OCI-LY3 (cell line): ENCODE data around the gene SIRT3.

Source experiments
- H2AFZ ChIP-seq: fragments of 200-600, 300-600 bp; shearing (Covaris generic); 2 replicates; pipeline ENCODE4 v1.6.0; 2014; ENCODE audit warnings: antibody characterized with exemption, low read depth, low read length
- H3K27ac ChIP-seq: fragments of 200-600, 300-600 bp; sonication (generic); 2 replicates; pipeline ENCODE4 v1.5.1; 2014; ENCODE audit warnings: mild to moderate bottlenecking, low read length, moderate library complexity, mixed read lengths
- H3K27me3 ChIP-seq: fragments of 200-600, 300-600 bp; sonication (generic); 2 replicates; pipeline ENCODE4 v1.6.1; 2014; ENCODE audit warnings: low read depth, low read length, mixed read lengths
- H3K36me3 ChIP-seq: fragments of 200-600, 300-600 bp; sonication (generic); replicated peaks from 2 replicates; pipeline ENCODE3; 2014; ENCODE audit warnings: low read depth, low read length, mixed read lengths
- H3K4me1 ChIP-seq: fragments of 300-600, 200-600 bp; sonication (generic); 2 replicates; pipeline ENCODE4 v1.6.1; 2014; ENCODE audit warnings: low read length, mixed read lengths
- H3K4me2 ChIP-seq: fragments of 200-600, 300-600 bp; sonication (generic); 2 replicates; pipeline ENCODE4 v1.6.1; 2014; ENCODE audit warnings: low read length, mixed read lengths
- H3K4me3 ChIP-seq: fragments of 300-600, 200-600 bp; sonication (generic); 2 replicates; pipeline ENCODE4 v1.5.1; 2014; ENCODE audit warnings: antibody characterized with exemption, mild to moderate bottlenecking, low read length, moderate library complexity
- H3K79me2 ChIP-seq: fragments of 300-600, 200-600 bp; shearing (Covaris generic); 2 replicates; pipeline ENCODE4 v1.6.1; 2014; ENCODE audit warnings: mild to moderate bottlenecking, low read length, mixed read lengths
- H3K9ac ChIP-seq: fragments of 300-600, 200-600 bp; shearing (Covaris generic); 2 replicates; pipeline ENCODE4 v1.6.0; 2014; ENCODE audit warnings: mild to moderate bottlenecking, low read length, moderate library complexity
- H3K9me3 ChIP-seq: fragments of 200-600, 300-600 bp; shearing (Covaris generic); 2 replicates; pipeline ENCODE4 v1.6.1; 2014; ENCODE audit warnings: low read length, mixed read lengths; ENCODE audit not compliant: insufficient read depth
- H4K20me1 ChIP-seq: fragments of 200-600, 300-600 bp; sonication (generic); 2 replicates; pipeline ENCODE4 v1.6.1; 2016; ENCODE audit warnings: low read length, mixed read lengths; ENCODE audit not compliant: insufficient read depth
- EZH2phosphoT487 ChIP-seq: fragments of 200-600 bp; shearing (Covaris generic); IDR thresholded peaks from 2 replicates; pipeline ENCODE4 v1.6.1; 2018; ENCODE audit warnings: antibody characterized with exemption, mixed run types, low read depth
- TF ChIP-seq, protein P1 (sequence below): fragments of 200-600, 300-600 bp; sonication (generic); IDR thresholded peaks from 2 replicates; pipeline ENCODE4 v1.5.1; 2014; ENCODE audit warnings: antibody characterized with exemption, low read length, low read depth

The SIRT3 gene

GRCh38 chr11:224424-224823, 11.7 kb downstream of the SIRT3 start:
- H3K4me3 ChIP-seq: no peak overlapping the region
- H3K79me2 ChIP-seq: no peaks in the 10 kb centered on the region
- no peaks in the 10 kb centered on the region for H3K27me3 ChIP-seq
- no peaks in the 10 kb centered on the region for H4K20me1 ChIP-seq
- no peaks in the 10 kb centered on the region for H3K4me1 ChIP-seq
- no peak overlapping the region for H2AFZ ChIP-seq
- no peaks in the 10 kb centered on the region for H3K36me3 ChIP-seq
- no peak overlapping the region for H3K9ac ChIP-seq
- TF ChIP-seq, protein P1, sequence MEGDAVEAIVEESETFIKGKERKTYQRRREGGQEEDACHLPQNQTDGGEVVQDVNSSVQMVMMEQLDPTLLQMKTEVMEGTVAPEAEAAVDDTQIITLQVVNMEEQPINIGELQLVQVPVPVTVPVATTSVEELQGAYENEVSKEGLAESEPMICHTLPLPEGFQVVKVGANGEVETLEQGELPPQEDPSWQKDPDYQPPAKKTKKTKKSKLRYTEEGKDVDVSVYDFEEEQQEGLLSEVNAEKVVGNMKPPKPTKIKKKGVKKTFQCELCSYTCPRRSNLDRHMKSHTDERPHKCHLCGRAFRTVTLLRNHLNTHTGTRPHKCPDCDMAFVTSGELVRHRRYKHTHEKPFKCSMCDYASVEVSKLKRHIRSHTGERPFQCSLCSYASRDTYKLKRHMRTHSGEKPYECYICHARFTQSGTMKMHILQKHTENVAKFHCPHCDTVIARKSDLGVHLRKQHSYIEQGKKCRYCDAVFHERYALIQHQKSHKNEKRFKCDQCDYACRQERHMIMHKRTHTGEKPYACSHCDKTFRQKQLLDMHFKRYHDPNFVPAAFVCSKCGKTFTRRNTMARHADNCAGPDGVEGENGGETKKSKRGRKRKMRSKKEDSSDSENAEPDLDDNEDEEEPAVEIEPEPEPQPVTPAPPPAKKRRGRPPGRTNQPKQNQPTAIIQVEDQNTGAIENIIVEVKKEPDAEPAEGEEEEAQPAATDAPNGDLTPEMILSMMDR: no peak
- no peak overlapping the region for H3K4me2 ChIP-seq
- no peaks in the 10 kb centered on the region for H3K9me3 ChIP-seq
- H3K27ac ChIP-seq: no peak overlapping the region

DNA sequence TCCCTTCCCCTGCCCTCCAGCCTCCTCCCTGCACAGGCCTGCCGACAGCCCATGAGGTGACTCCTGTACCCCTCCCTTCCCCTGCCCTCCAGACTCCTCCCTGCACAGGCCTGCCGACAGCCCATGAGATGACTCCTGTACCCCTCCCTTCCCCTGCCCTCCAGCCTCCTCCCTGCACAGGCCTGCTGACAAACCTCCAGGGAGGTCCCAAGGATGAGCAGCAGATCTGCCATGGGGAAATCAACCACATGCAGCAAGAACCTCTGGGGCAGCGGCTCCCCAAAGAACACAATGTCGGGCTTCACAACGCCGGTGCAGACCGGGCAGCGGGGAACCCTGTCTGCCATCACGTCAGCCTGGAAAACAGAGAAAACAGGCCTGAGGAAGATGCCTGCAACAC, 12.3 kb downstream of the SIRT3 start:
- H3K4me1 ChIP-seq: no peaks in the 10 kb centered on the region
- no peak overlapping the region for H3K27ac ChIP-seq
- no peaks in the 10 kb centered on the region for H3K27me3 ChIP-seq
- H3K9ac ChIP-seq: no peak overlapping the region
- H4K20me1 ChIP-seq: no peaks in the 10 kb centered on the region
- no peak overlapping the region for H3K4me2 ChIP-seq
- TF ChIP-seq EZH2phosphoT487: no peak
- TF ChIP-seq, protein P1: no peak
- no peaks in the 10 kb centered on the region for H3K79me2 ChIP-seq
- H3K36me3 ChIP-seq: no peaks in the 10 kb centered on the region
- no peak overlapping the region for H2AFZ ChIP-seq
- no peaks in the 10 kb centered on the region for H3K9me3 ChIP-seq
- H3K4me3 ChIP-seq: no peak overlapping the region

- Histone ChIP-seq H3K79me2 (no peaks in the 10 kb centered on the region), H3K9ac (no peak overlapping the region), H3K4me2 (no peak overlapping the region)
Measured at GRCh38 chr11:223026-223789, 12.9 kb downstream of the SIRT3 start.

GRCh38 chr11:221998-222789, 13.9 kb downstream of the SIRT3 start:
- H3K27me3 ChIP-seq: no peaks in the 10 kb centered on the region
- H3K9me3 ChIP-seq: no peaks in the 10 kb centered on the region
- no peaks in the 10 kb centered on the region for H3K36me3 ChIP-seq
- H3K79me2 ChIP-seq: no peaks in the 10 kb centered on the region
- H3K4me1 ChIP-seq: no peaks in the 10 kb centered on the region
- no peak overlapping the region for H3K27ac ChIP-seq
- no peak overlapping the region for H3K9ac ChIP-seq
- H3K4me2 ChIP-seq: no peak overlapping the region
- H4K20me1 ChIP-seq: no peaks in the 10 kb centered on the region
- TF ChIP-seq, protein P1: no peak
- no peak for TF ChIP-seq EZH2phosphoT487
- no peak overlapping the region for H2AFZ ChIP-seq
- H3K4me3 ChIP-seq: no peak overlapping the region

More at GRCh38 chr11:223026-223789, 12.9 kb downstream of the SIRT3 start:
- no peak overlapping the region for H3K4me3 ChIP-seq
- no peak for TF ChIP-seq EZH2phosphoT487
- TF ChIP-seq, protein P1: no peak
- no peaks in the 10 kb centered on the region for H3K27me3 ChIP-seq
- H3K27ac ChIP-seq: no peak overlapping the region
- no peak overlapping the region for H2AFZ ChIP-seq
- no peaks in the 10 kb centered on the region for H3K9me3 ChIP-seq
- no peaks in the 10 kb centered on the region for H4K20me1 ChIP-seq
- no peaks in the 10 kb centered on the region for H3K4me1 ChIP-seq
- H3K36me3 ChIP-seq: no peaks in the 10 kb centered on the region
